Omental fat pad (tissue), 4 donors: Measurements from ENCODE around the gene UNC45A. TPM values are rescaled to one million over a fixed set of nuclear protein-coding genes. Genes with fewer than 3 reads are reported as not detected.

Experiments
- ATAC-seq: fragments of 150-250 bp; one replicate; pipeline ENCODE4 v1.9.1; 2016; ENCODE audit warnings: mild to moderate bottlenecking, moderate library complexity; ENCODE audit not compliant: low FRiP score
- DNase-seq: peaks from one replicate; pipeline ENCODE4 v3.0.0-alpha.2; 2019; ENCODE audit warnings: low spot score
- CTCF ChIP-seq, 3 donors: fragments of 450-650 bp; IDR thresholded peaks; one replicate each; pipeline ENCODE4 v1.5.1; 2016 to 2017; ENCODE audit warnings: antibody characterized with exemption in 3 of 3, mild to moderate bottlenecking in 3 of 3, moderate library complexity in 2 of 3
- total RNA-seq, 4 donors: library from RNA; depleted of rRNA; stranded (reverse); fragments of >200 nt; gene quantifications; one replicate each; pipeline ENCODE4 v1.1.0, GENCODE V29; 2016

Gene UNC45A
- total RNA-seq, 4 donors from 2014 or later = 40.8 to 61.5 (median 48.8) TPM

GRCh38 chr15:90988296-90988695 lies 53.2 kb downstream of the UNC45A start:
- DNase-seq (no peak), ATAC-seq (no peak)
- no peak for TF ChIP-seq CTCF (IDR thresholded peaks at IDR 0.05)

- DNase-seq (no peak), ATAC-seq (no peak)
- no peak for TF ChIP-seq CTCF (IDR thresholded peaks at IDR 0.05)
Observed at GRCh38 chr15:90989040-90989768, 54.1 kb downstream of the UNC45A start.

- ATAC-seq (no peak), DNase-seq (no peak)
- no peak for TF ChIP-seq CTCF (IDR thresholded peaks at IDR 0.05)
Observed at GRCh38 chr15:90990446-90990845, 55.4 kb downstream of the UNC45A start.

GRCh38 chr15:90991587-90992285 lies 56.7 kb downstream of the UNC45A start:
- ATAC-seq (no peak), DNase-seq (no peak)
- no peak for TF ChIP-seq CTCF (IDR thresholded peaks at IDR 0.05)

- TF ChIP-seq CTCF (IDR thresholded peaks at IDR 0.05) = no peak
- DNase-seq = no peak
- ATAC-seq = peak; percentile 50
Observed at GRCh38 chr15:90994059-90994416, 59.0 kb downstream of the UNC45A start.

GRCh38 chr15:90994417-90995311 lies 59.6 kb downstream of the UNC45A start, which contains the start of gene PRC1:
PRC1 (minus strand) TSS chr15:90994535; CDS start chr15:90994417, 118 bp downstream.
- TF ChIP-seq CTCF (IDR thresholded peaks at IDR 0.05) = no peak
- peak; percentile 85 for DNase-seq
- ATAC-seq = peak; percentile 100
